ENCODE measurements around the gene MUTYH. TPM values are rescaled to one million over a fixed set of nuclear protein-coding genes. Genes with fewer than 3 reads are reported as not detected.

Gene MUTYH
- total RNA-seq, 2 experiments from 2014 or later = 57.9 to 67.4 TPM

GRCh38 chr1:45321444-45321843 lies 18.8 kb downstream of the MUTYH start:
- H3K27ac ChIP-seq (ENCODE audit: low read depth in 1 of 2, low read length in 2 of 2) = no peak overlapping the region
- peaks cover 4% of the 10 kb centered on the region for H3K4me1 ChIP-seq (ENCODE audit: insufficient read depth, low read length)
- H3K9me3 ChIP-seq (ENCODE audit: control insufficient read depth in 1 of 2, insufficient read depth in 1 of 2, low read length in 2 of 2) = no peaks in the 10 kb centered on the region
- ATAC-seq (ENCODE audit: poor library complexity) = no peak
- H3K27ac Mint-ChIP-seq = no peak overlapping the region
- no peaks in the 10 kb centered on the region for H3K27me3 Mint-ChIP-seq
- CTCF ChIA-PET = no interaction called here
- H3K4me1 Mint-ChIP-seq (ENCODE audit: low read depth) = no peaks in the 10 kb centered on the region
- DNase-seq = no peak
- intact Hi-C loops (cut with DNase I, micrococcal nuclease) = no loop called here
- H3K36me3 ChIP-seq (ENCODE audit: insufficient read depth, low read length) = no peaks in the 10 kb centered on the region
- H3K27me3 ChIP-seq (ENCODE audit: control insufficient read depth in 1 of 2, insufficient read depth in 2 of 2, low read length in 2 of 2) = no peaks in the 10 kb centered on the region
- H3K4me3 ChIP-seq (ENCODE audit: low read length) = no peak overlapping the region
- H3K36me3 Mint-ChIP-seq (ENCODE audit: low read depth) = no peaks in the 10 kb centered on the region
- POLR2A ChIA-PET = no interaction called here
- H3K4me3 Mint-ChIP-seq = no peak overlapping the region
- TF ChIP-seq CTCF (IDR thresholded peaks at IDR 0.05) = no peak
- H3K9me3 Mint-ChIP-seq = no peaks in the 10 kb centered on the region

- no peak overlapping the region for H3K4me3 ChIP-seq (ENCODE audit: low read length)
- no peak overlapping the region for H3K27ac Mint-ChIP-seq
- POLR2A ChIA-PET = interaction anchor here (0.6 kb wide), 1 partner anchor 14 kb away, joined by 3 read pairs; no protein-coding TSS in a partner anchor
- DNase-seq (no peak), ATAC-seq (ENCODE audit: poor library complexity) (no peak)
- no peak overlapping the region for H3K4me3 Mint-ChIP-seq
- no peaks in the 10 kb centered on the region for H3K36me3 ChIP-seq (ENCODE audit: insufficient read depth, low read length)
- H3K27me3 ChIP-seq (ENCODE audit: control insufficient read depth in 1 of 2, insufficient read depth in 2 of 2, low read length in 2 of 2) = no peaks in the 10 kb centered on the region
- intact Hi-C loops (cut with DNase I, micrococcal nuclease) = no loop called here
- no peaks in the 10 kb centered on the region for H3K27me3 Mint-ChIP-seq
- CTCF ChIA-PET = no interaction called here
- H3K4me1 ChIP-seq (ENCODE audit: insufficient read depth, low read length) = no peaks in the 10 kb centered on the region
- no peak for TF ChIP-seq CTCF (IDR thresholded peaks at IDR 0.05)
- no peaks in the 10 kb centered on the region for H3K36me3 Mint-ChIP-seq (ENCODE audit: low read depth)
- no peaks in the 10 kb centered on the region for H3K9me3 Mint-ChIP-seq
- no peak overlapping the region for H3K27ac ChIP-seq (ENCODE audit: low read depth in 1 of 2, low read length in 2 of 2)
- H3K9me3 ChIP-seq (ENCODE audit: control insufficient read depth in 1 of 2, insufficient read depth in 1 of 2, low read length in 2 of 2) = no peaks in the 10 kb centered on the region
- no peaks in the 10 kb centered on the region for H3K4me1 Mint-ChIP-seq (ENCODE audit: low read depth)
Measured at GRCh38 chr1:45319761-45320160, 20.5 kb downstream of the MUTYH start.

- POLR2A ChIA-PET = no interaction called here
- DNase-seq = no peak
- ATAC-seq (ENCODE audit: poor library complexity) = no peak
- no peaks in the 10 kb centered on the region for H3K9me3 Mint-ChIP-seq
- Histone ChIP-seq H3K4me1 (ENCODE audit: insufficient read depth, low read length) (no peaks in the 10 kb centered on the region), H3K27ac (ENCODE audit: low read depth in 1 of 2, low read length in 2 of 2) (no peak overlapping the region), H3K9me3 (ENCODE audit: control insufficient read depth in 1 of 2, insufficient read depth in 1 of 2, low read length in 2 of 2) (no peaks in the 10 kb centered on the region), H3K27me3 (ENCODE audit: control insufficient read depth in 1 of 2, insufficient read depth in 2 of 2, low read length in 2 of 2) (no peaks in the 10 kb centered on the region), H3K4me3 (ENCODE audit: low read length) (no peak overlapping the region), H3K36me3 (ENCODE audit: insufficient read depth, low read length) (no peaks in the 10 kb centered on the region)
- H3K27ac Mint-ChIP-seq = no peak overlapping the region
- H3K27me3 Mint-ChIP-seq = no peaks in the 10 kb centered on the region
- H3K4me1 Mint-ChIP-seq (ENCODE audit: low read depth) = no peaks in the 10 kb centered on the region
- CTCF ChIA-PET = interaction anchor here (0.6 kb wide), 1 partner anchor 22 kb away, joined by 5 read pairs; no protein-coding TSS in a partner anchor
- H3K36me3 Mint-ChIP-seq (ENCODE audit: low read depth) = no peaks in the 10 kb centered on the region
- TF ChIP-seq CTCF (IDR thresholded peaks at IDR 0.05) = no peak
- H3K4me3 Mint-ChIP-seq = no peak overlapping the region
- intact Hi-C loops (cut with DNase I, micrococcal nuclease) = no loop called here
Measured at GRCh38 chr1:45317166-45317565, 23.1 kb downstream of the MUTYH start.
